H1 (cell line): ENCODE results near the gene NEU3. TPM values are rescaled to one million over a fixed set of nuclear protein-coding genes. Genes with fewer than 3 reads are reported as not detected.

Source experiments
- BCL11A ChIP-seq, 2 experiments: IDR thresholded peaks; one replicate each; pipeline ENCODE4 v1.6.1; 2011; ENCODE audit warnings: low read depth in 2 of 2, low read length in 2 of 2, mild to moderate bottlenecking in 2 of 2
- CBX5 ChIP-seq: fragments of 300-800, 300-1000 bp; sonication (generic); IDR thresholded peaks from 2 replicates; pipeline ENCODE4 v1.7.1; 2016; ENCODE audit warnings: antibody characterized with exemption, low read length, low read depth
- CHD7 ChIP-seq: fragments of 300-600 bp; sonication (generic); IDR thresholded peaks from 2 replicates; pipeline ENCODE4 v1.7.1; 2012; ENCODE audit warnings: low read length, moderate library complexity, mild to moderate bottlenecking, inconsistent platforms; ENCODE audit not compliant: insufficient replicate concordance
- CREB1 ChIP-seq: IDR thresholded peaks from 2 replicates; pipeline ENCODE4 v1.6.1; 2012; ENCODE audit warnings: inconsistent platforms
- EGR1 ChIP-seq: IDR thresholded peaks from 2 replicates; pipeline ENCODE4 v1.6.1; 2011; ENCODE audit warnings: low read depth, low read length, borderline replicate concordance
- EZH2 ChIP-seq: fragments of 200-600 bp; sonication (generic); IDR thresholded peaks from 2 replicates; pipeline ENCODE4 v1.7.1; 2012; ENCODE audit warnings: low read depth, mild to moderate bottlenecking, moderate library complexity, low read length, inconsistent platforms; ENCODE audit not compliant: severe bottlenecking
- FOSL1 ChIP-seq: IDR thresholded peaks from 2 replicates; pipeline ENCODE4 v1.6.1; 2011; ENCODE audit warnings: mild to moderate bottlenecking, low read depth, low read length, moderate library complexity; ENCODE audit not compliant: insufficient read depth
- KDM5A ChIP-seq: fragments of 200-600 bp; IDR thresholded peaks from 2 replicates; pipeline ENCODE4 v1.7.1; 2012; ENCODE audit warnings: mild to moderate bottlenecking, low read length, inconsistent platforms, mixed read lengths
- RBBP5 ChIP-seq: IDR thresholded peaks from 2 replicates; pipeline ENCODE4 v1.7.1; 2012; ENCODE audit warnings: low read depth, mild to moderate bottlenecking, inconsistent platforms, low read length, moderate library complexity, borderline replicate concordance
- SIX5 ChIP-seq: IDR thresholded peaks from 2 replicates; pipeline ENCODE4 v1.6.1; 2011; ENCODE audit warnings: mild to moderate bottlenecking, low read depth, low read length
- SUZ12 ChIP-seq: fragments of 200-600 bp; sonication (generic); IDR thresholded peaks from 2 replicates; pipeline ENCODE4 v1.6.1; 2012; ENCODE audit warnings: mild to moderate bottlenecking, inconsistent platforms, low read length, moderate library complexity, mixed read lengths
- TCF12 ChIP-seq: IDR thresholded peaks from 2 replicates; pipeline ENCODE4 v1.6.1; 2011; ENCODE audit warnings: low read depth, mild to moderate bottlenecking, low read length
- polyA plus RNA-seq, 7 experiments: library from polyadenylated mRNA; depleted of rRNA in 3 of 7; stranded (reverse) in 5 of 7; unstranded in 2 of 7; fragments of >200 nt in 5 of 7; fragments of 200-250 nt in 2 of 7; gene quantifications; 1 replicate in 5 of 7; 2 replicates in 1 of 7; 4 replicates in 1 of 7; pipeline versions ENCODE4 v1.2.1 to v1.2.3, GENCODE V29; 2011 to 2013; ENCODE audit warnings: missing spikeins in 2 of 7, mixed read lengths in 2 of 7
- total RNA-seq: library from RNA; stranded (reverse); fragmentation: NEBNext Ultra II Directional; extraction: Animal tissue kit (Norgen Biotek cat#: 25700); gene quantifications from 2 replicates; pipeline ENCODE4 v1.2.1, GENCODE V29; 2021

The NEU3 gene
- total and polyA plus RNA-seq, 2 of the 8 experiments (the other 6 are each of a cell fraction or from before 2014, with no cell fraction given), result 8.9 to 15.6 TPM

- TF ChIP-seq CHD7, result no peak
- no peak for TF ChIP-seq CBX5
- no peak for TF ChIP-seq TCF12
- TF ChIP-seq EGR1, result no peak
- TF ChIP-seq EZH2, result no peak
- no peak for TF ChIP-seq SUZ12
- no peak for TF ChIP-seq FOSL1
- no peak for TF ChIP-seq RBBP5
- TF ChIP-seq KDM5A, result no peak
- no peak for TF ChIP-seq SIX5
- TF ChIP-seq BCL11A (IDR thresholded peaks at IDR 0.05; ENCODE audit: low read depth in 2 of 2, low read length in 2 of 2), result no peak
- TF ChIP-seq CREB1, result no peak
Observed at GRCh38 chr11:75055511-75055910, 66.8 kb downstream of the NEU3 start (continued).
